SU-DHL-6 (cell line): Measurements from ENCODE around the gene MKI67.

Experiments used
- H2AFZ ChIP-seq: fragments of 200-600 bp; sonication (generic); 2 replicates; pipeline ENCODE4 v1.6.1; 2014; ENCODE audit warnings: low read depth, mild to moderate bottlenecking, moderate library complexity, mixed read lengths, antibody characterized with exemption, low read length; ENCODE audit not compliant: severe bottlenecking
- H3F3A ChIP-seq: fragments of 200-600 bp; shearing (Covaris generic); 2 replicates; pipeline ENCODE4 v1.6.0; 2016; ENCODE audit warnings: antibody characterized with exemption, mild to moderate bottlenecking; ENCODE audit not compliant: insufficient read depth
- H3K27ac ChIP-seq: fragments of 200-600 bp; sonication (generic); 2 replicates; pipeline ENCODE4 v1.5.1; 2016; ENCODE audit warnings: low read depth, mild to moderate bottlenecking, low read length, moderate library complexity, mixed read lengths
- H3K27me3 ChIP-seq: fragments of 200-600 bp; sonication (generic), shearing (Covaris generic); 2 replicates; pipeline ENCODE4 v1.6.0; 2014; ENCODE audit warnings: mild to moderate bottlenecking, low read length
- H3K36me3 ChIP-seq: fragments of 200-600 bp; sonication (generic); 2 replicates; pipeline ENCODE4 v1.6.1; 2014; ENCODE audit warnings: mild to moderate bottlenecking, low read length, mixed read lengths
- H3K4me2 ChIP-seq: fragments of 300-600, 200-600 bp; shearing (Covaris generic), sonication (generic); 2 replicates; pipeline ENCODE4 v1.6.0; 2014; ENCODE audit warnings: low read length, low read depth, mild to moderate bottlenecking; ENCODE audit not compliant: poor library complexity, severe bottlenecking
- H3K4me3 ChIP-seq: fragments of 200-600 bp; sonication (generic); 2 replicates; pipeline ENCODE4 v1.5.1; 2014; ENCODE audit warnings: antibody characterized with exemption, low read length, mild to moderate bottlenecking, mixed read lengths; ENCODE audit not compliant: insufficient read depth, poor library complexity, severe bottlenecking
- H3K79me2 ChIP-seq: fragments of 200-600 bp; sonication (generic); 2 replicates; pipeline ENCODE4 v1.6.1; 2014; ENCODE audit warnings: mild to moderate bottlenecking, low read length, moderate library complexity; ENCODE audit not compliant: insufficient read depth
- H3K9ac ChIP-seq: fragments of 200-600 bp; sonication (generic); 2 replicates; pipeline ENCODE4 v1.7.0; 2014; ENCODE audit warnings: mild to moderate bottlenecking, low read length
- H3K9me2 ChIP-seq: fragments of 200-600 bp; sonication (generic); replicated peaks from 2 replicates; pipeline ENCODE4 v1.6.1; 2014; ENCODE audit warnings: low read length; ENCODE audit not compliant: insufficient read depth
- H3K9me3 ChIP-seq: fragments of 200-600 bp; sonication (generic); 2 replicates; pipeline ENCODE4 v1.6.1; 2014; ENCODE audit warnings: low read length, mixed read lengths; ENCODE audit not compliant: insufficient read depth
- H4K20me1 ChIP-seq: fragments of 200-600 bp; sonication (generic); 2 replicates; pipeline ENCODE4 v1.6.1; 2014; ENCODE audit warnings: low read depth, mild to moderate bottlenecking, antibody characterized with exemption, low read length, moderate library complexity, mixed read lengths
- CTCF ChIP-seq: fragments of 200-600 bp; sonication (generic); IDR thresholded peaks from one replicate; pipeline ENCODE4 v1.5.1; 2017; ENCODE audit warnings: antibody characterized with exemption, mild to moderate bottlenecking, low read length, moderate library complexity; ENCODE audit not compliant: insufficient read depth, poor library complexity, severe bottlenecking
- EZH2phosphoT487 ChIP-seq: fragments of 200-600 bp; sonication (generic), shearing (Covaris generic); conservative IDR thresholded peaks from 2 replicates; pipeline ENCODE4 v1.6.1; 2018; ENCODE audit warnings: mild to moderate bottlenecking, antibody characterized with exemption, low read length, moderate library complexity, mixed read lengths

Gene MKI67

DNA sequence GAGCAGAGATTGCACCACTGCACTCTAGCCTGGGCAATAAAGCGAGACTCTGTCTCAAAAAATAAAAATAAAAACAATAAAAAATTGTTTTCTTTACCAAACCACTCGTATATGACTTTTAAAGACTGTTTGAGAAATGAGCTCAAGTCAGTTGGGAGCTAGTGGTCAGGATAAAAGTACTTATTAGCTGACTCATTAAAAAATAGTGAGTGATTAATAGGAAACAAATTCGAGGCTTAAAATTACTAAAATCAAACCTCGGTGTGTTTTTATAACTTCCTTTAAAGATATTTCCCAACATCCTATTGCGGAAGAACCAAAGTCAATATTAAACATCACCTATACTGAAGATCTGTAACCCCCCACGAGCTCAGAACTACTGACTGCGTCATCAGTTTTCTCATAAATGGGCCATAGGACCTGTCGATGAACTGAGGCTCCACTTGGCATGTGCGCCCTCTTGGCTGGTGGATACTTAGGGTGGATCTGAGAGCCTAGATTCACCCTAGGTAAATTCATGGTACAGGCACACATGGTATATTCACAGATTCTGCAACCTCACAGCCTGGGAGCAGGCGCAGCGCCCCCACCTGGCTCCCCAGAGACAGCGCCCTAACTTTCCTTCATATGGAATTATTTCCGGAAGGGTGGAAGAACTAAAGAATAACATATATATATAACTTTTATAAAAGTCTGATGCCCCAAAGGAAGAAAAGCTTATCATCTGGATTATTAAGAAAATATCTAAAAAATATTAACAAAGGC, 9.2 kb downstream of the MKI67 start:
- Histone ChIP-seq H3K79me2 (peaks cover 79% of the 10 kb centered on the region), H3K4me2 (no peak overlapping the region), H3K36me3 (peaks cover 89% of the 10 kb centered on the region), H3K27ac (no peak overlapping the region), H3K9me2 (no peaks in the 10 kb centered on the region), H2AFZ (no peak overlapping the region), H3K27me3 (no peaks in the 10 kb centered on the region), H3F3A (no peaks in the 10 kb centered on the region; the same call in 1 of the 2 replicates), H3K4me3 (no peak overlapping the region), H4K20me1 (peaks cover 63% of the 10 kb centered on the region), H3K9me3 (no peaks in the 10 kb centered on the region), H3K9ac (no peak overlapping the region)
- TF ChIP-seq EZH2phosphoT487 = no peak
- TF ChIP-seq CTCF = no peak

DNA sequence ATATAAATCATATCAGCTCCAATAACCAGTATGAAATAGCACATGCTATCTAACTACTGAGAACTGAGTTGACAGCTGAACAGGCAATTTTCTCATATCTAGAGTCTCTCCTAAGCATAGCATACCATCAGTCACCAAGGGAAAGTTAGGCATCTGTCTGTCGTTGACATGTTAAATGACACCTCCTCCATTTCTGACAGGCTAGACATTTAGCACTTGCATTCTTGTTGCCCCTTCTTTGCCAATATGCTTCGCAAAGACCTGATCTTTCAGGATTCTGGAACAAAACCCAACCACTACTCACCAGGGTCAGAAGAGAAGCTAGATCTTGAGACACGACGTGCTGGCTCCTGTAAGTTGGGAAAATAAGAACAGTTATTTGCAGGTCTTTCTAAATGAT, 10.0 kb downstream of the MKI67 start:
- peaks cover 72% of the 10 kb centered on the region for H3K79me2 ChIP-seq
- H3K9ac ChIP-seq = no peak overlapping the region
- peaks cover 91% of the 10 kb centered on the region for H3K36me3 ChIP-seq
- H3F3A ChIP-seq = no peaks in the 10 kb centered on the region; the same call in 1 of the 2 replicates
- H3K27me3 ChIP-seq = no peaks in the 10 kb centered on the region
- TF ChIP-seq CTCF (no peak), EZH2phosphoT487 (no peak)
- no peak overlapping the region for H3K27ac ChIP-seq
- H3K4me2 ChIP-seq = no peak overlapping the region
- no peaks in the 10 kb centered on the region for H3K9me3 ChIP-seq
- H3K4me3 ChIP-seq = no peak overlapping the region
- peaks cover 59% of the 10 kb centered on the region for H4K20me1 ChIP-seq
- no peak overlapping the region for H2AFZ ChIP-seq
- H3K9me2 ChIP-seq = no peaks in the 10 kb centered on the region

DNA sequence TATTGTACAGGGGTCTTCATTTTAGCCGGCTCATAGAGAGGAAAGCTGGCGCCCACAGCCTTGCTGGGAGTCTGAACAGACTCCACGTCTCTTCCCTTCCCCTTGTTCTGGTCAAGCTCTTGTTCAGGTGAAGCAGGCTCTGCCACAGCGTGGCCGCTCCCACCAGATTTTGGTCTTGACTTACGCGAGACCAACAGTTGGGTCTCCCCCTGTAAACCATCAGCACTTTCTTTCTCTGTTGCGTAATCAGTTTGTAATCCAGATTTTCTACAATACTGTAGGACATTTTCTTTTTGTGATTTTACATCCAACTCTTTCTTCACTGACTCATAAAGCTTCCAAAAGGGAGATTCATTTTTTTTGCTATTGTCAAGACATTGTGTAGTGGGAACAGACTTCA, 10.9 kb downstream of the MKI67 start:
- Histone ChIP-seq H3K9me2 (no peaks in the 10 kb centered on the region), H3K9ac (no peak overlapping the region), H3K9me3 (no peaks in the 10 kb centered on the region), H3K27ac (no peak overlapping the region), H3K27me3 (no peaks in the 10 kb centered on the region), H3K36me3 (peaks cover 91% of the 10 kb centered on the region), H3K79me2 (peaks cover 65% of the 10 kb centered on the region), H2AFZ (no peak overlapping the region), H3K4me3 (no peak overlapping the region), H3K4me2 (no peak overlapping the region), H4K20me1 (peaks cover 52% of the 10 kb centered on the region), H3F3A (no peaks in the 10 kb centered on the region; the same call in 1 of the 2 replicates)
- TF ChIP-seq CTCF = no peak
- no peak for TF ChIP-seq EZH2phosphoT487
